GM12873 (cell line): ENCODE data around the gene PADI6.

Experiments used
- TF ChIP-seq, protein P1 (sequence below): IDR thresholded peaks from 2 replicates; pipeline ENCODE4 v1.5.1; 2012; ENCODE audit warnings: low read depth, mild to moderate bottlenecking, moderate library complexity, low read length, control low read depth; ENCODE audit not compliant: insufficient read depth; ENCODE audit errors: missing control alignments

The PADI6 gene

DNA sequence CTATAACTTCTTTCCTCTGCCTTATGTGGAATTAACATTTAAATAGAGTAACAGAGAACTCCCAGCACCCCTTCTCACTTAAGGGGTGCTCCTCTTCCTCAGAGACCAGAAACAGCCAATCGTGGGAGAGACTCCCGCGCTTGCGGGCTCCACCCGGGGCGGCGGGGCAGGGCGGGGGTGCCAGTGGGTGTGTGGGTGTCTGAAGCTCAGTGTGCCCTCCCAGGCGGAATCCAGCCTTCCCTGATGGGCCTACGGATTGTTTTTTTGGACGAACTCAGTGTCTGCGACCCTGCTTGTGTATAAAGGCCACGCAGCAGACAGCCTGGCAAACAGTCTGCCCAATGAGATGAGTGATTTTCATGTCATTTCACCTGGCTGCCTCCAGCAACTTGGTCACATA, 61.3 kb downstream of the PADI6 start:
- TF ChIP-seq, protein P1, sequence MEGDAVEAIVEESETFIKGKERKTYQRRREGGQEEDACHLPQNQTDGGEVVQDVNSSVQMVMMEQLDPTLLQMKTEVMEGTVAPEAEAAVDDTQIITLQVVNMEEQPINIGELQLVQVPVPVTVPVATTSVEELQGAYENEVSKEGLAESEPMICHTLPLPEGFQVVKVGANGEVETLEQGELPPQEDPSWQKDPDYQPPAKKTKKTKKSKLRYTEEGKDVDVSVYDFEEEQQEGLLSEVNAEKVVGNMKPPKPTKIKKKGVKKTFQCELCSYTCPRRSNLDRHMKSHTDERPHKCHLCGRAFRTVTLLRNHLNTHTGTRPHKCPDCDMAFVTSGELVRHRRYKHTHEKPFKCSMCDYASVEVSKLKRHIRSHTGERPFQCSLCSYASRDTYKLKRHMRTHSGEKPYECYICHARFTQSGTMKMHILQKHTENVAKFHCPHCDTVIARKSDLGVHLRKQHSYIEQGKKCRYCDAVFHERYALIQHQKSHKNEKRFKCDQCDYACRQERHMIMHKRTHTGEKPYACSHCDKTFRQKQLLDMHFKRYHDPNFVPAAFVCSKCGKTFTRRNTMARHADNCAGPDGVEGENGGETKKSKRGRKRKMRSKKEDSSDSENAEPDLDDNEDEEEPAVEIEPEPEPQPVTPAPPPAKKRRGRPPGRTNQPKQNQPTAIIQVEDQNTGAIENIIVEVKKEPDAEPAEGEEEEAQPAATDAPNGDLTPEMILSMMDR: no peak

DNA sequence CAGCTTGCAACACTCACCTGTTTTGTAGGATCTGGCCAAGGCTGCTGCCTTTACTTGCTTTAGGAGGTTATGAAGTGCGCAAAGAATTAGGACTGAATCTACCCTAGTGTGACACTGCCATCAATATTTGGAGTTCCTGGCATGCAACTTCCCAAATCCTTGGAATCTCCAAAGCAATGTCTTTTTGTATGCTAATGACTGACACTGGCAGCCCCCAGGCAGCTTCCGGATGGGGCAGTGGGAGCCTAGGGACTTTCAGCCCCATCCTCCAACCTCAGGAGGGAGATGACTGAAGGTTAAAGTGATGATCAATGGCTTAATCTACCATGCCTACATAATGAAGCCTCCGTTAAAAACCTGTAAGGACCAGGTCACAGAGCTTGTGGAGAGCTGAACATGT, 62.0 kb downstream of the PADI6 start:
- TF ChIP-seq, protein P1: no peak

GRCh38 chr1:17434601-17435000, 62.6 kb downstream of the PADI6 start:
- TF ChIP-seq, protein P1: no peak

- TF ChIP-seq, protein P1: no peak
Observed at GRCh38 chr1:17436380-17437174, 64.6 kb downstream of the PADI6 start.

GRCh38 chr1:17437260-17437579, 65.2 kb downstream of the PADI6 start:
- TF ChIP-seq, protein P1: no peak

DNA sequence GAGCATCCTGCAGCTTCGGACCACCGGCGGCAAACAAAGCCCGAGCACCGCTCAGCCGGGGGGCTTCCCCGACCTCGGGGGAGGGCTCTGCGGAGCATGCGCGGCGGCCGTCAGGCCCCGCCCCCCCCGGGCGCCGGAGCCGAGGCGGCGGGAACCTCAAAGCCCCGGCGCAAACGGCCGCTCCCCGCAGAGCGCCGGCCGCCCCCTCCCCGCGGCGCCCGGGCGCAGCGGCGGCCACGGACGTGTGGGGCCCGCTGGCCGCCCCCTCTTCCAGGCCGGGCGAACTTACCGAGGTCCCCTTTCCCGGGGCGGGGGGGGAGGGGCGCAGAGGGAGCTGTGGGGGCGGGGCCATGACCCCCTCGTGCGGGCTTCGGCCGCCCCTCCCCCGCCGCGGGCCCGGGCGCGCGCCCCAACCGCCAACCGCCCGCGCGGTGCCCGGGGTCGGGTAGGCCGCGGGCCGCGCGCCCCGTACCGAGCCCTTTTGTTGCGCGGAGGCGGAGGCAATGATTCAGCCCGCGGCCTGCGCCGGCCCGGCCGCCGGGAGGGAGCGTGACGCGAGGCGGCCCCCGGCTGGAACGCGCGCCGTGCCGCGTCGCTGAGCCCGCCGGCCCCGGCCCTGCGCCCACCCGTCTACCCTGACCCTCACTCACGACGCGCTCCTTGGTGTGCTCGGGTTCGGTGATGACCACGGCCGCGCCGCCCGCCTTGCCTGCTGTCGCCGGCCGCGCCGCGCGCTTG, 65.8 kb downstream of the PADI6 start:
- TF ChIP-seq, protein P1: no peak
